MCF 10A (cell line): ENCODE measurements around the gene LSMEM2. TPM values are rescaled to one million over a fixed set of nuclear protein-coding genes. Genes with fewer than 3 reads are reported as not detected.

Experiments
- BruUV-seq: library from RNA; stranded (reverse); fragments of 400-500 nt; replicated peaks from 2 replicates; lab custom pipeline; 2021; lab: Mats Ljungman, UMichigan
- CTCF ChIA-PET: fragments of 300-600 bp; sonication (Branson Sonifier 250); formaldehyde crosslinking; extraction: SDS; loops from one replicate; lab custom pipeline; 2021; ENCODE audit warnings: antibody characterized with exemption, inconsistent platforms; lab: Yijun Ruan, JAX
- POLR2A ChIA-PET: fragments of 300-600, 350-650 bp; sonication (Branson Sonifier 250); formaldehyde crosslinking; extraction: SDS; loops from one replicate; lab custom pipeline; 2020; ENCODE audit warnings: antibody characterized with exemption, inconsistent platforms; lab: Yijun Ruan, JAX
- DNase-seq: peaks from one replicate; pipeline ENCODE4 v3.0.0-alpha.2; 2018; ENCODE audit not compliant: unreplicated experiment
- H3K27ac Mint-ChIP-seq: one replicate; pipeline ENCODE4 v1.8.0; 2022; ENCODE audit warnings: mild to moderate bottlenecking, low read depth, mixed read lengths; ENCODE audit not compliant: unreplicated experiment
- H3K27me3 Mint-ChIP-seq: one replicate; pipeline ENCODE4 v1.8.0; 2022; ENCODE audit warnings: mixed read lengths; ENCODE audit not compliant: insufficient read depth, unreplicated experiment
- H3K36me3 Mint-ChIP-seq: one replicate; pipeline ENCODE4 v1.8.0; 2022; ENCODE audit warnings: mild to moderate bottlenecking, moderate library complexity, mixed read lengths; ENCODE audit not compliant: insufficient read depth, unreplicated experiment
- H3K4me1 Mint-ChIP-seq: one replicate; pipeline ENCODE4 v1.8.0; 2022; ENCODE audit warnings: mixed read lengths; ENCODE audit not compliant: insufficient read depth, unreplicated experiment
- H3K4me3 Mint-ChIP-seq: one replicate; pipeline ENCODE4 v1.8.0; 2022; ENCODE audit warnings: mild to moderate bottlenecking, moderate library complexity, mixed read lengths; ENCODE audit not compliant: unreplicated experiment
- H3K9me3 Mint-ChIP-seq: one replicate; pipeline ENCODE4 v1.8.0; 2022; ENCODE audit warnings: mixed read lengths; ENCODE audit not compliant: unreplicated experiment
- intact Hi-C: fragments of 100-400 bp; cut with micrococcal nuclease; formaldehyde crosslinking; loops from 2 replicates; pipeline ENCODE4 v1.14.1; 2022
- total RNA-seq: library from RNA; stranded (reverse); gene quantifications from 2 replicates; pipeline ENCODE4 v1.2.3, GENCODE V29; 2022
- TF ChIP-seq, protein P1 (sequence below): fragments of 200-600 bp; IDR thresholded peaks from one replicate; pipeline ENCODE4 v1.8.0; 2022; ENCODE audit warnings: antibody characterized with exemption, mild to moderate bottlenecking; ENCODE audit not compliant: unreplicated experiment

LSMEM2 gene
- total RNA-seq, 1 experiment from 2014 or later: not detected

GRCh38 chr3:50249457-50249856 is 29.4 kb upstream of the LSMEM2 start:
- no peaks in the 10 kb centered on the region for H3K9me3 Mint-ChIP-seq
- intact Hi-C loops: no loop called here
- CTCF ChIA-PET: interaction anchor here (0.9 to 5.8 kb wide), 5 partner anchors 9 to 75 kb away, joined by 3 to 107 read pairs (median 7); no protein-coding TSS in a partner anchor
- H3K4me1 Mint-ChIP-seq: peaks cover 51% of the 10 kb centered on the region
- peaks cover 21% of the 10 kb centered on the region for H3K36me3 Mint-ChIP-seq
- H3K27ac Mint-ChIP-seq: peak overlapping the region; percentile 91
- POLR2A ChIA-PET: interaction anchor here (0.9 to 4.6 kb wide), 3 partner anchors 11 to 20 kb away, joined by 3 to 102 read pairs (median 4); partner anchors contain the start of gene GNAI2
- TF ChIP-seq, protein P1, sequence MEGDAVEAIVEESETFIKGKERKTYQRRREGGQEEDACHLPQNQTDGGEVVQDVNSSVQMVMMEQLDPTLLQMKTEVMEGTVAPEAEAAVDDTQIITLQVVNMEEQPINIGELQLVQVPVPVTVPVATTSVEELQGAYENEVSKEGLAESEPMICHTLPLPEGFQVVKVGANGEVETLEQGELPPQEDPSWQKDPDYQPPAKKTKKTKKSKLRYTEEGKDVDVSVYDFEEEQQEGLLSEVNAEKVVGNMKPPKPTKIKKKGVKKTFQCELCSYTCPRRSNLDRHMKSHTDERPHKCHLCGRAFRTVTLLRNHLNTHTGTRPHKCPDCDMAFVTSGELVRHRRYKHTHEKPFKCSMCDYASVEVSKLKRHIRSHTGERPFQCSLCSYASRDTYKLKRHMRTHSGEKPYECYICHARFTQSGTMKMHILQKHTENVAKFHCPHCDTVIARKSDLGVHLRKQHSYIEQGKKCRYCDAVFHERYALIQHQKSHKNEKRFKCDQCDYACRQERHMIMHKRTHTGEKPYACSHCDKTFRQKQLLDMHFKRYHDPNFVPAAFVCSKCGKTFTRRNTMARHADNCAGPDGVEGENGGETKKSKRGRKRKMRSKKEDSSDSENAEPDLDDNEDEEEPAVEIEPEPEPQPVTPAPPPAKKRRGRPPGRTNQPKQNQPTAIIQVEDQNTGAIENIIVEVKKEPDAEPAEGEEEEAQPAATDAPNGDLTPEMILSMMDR: no peak
- BruUV-seq: no TSS peak
- DNase-seq: no peak
- no peaks in the 10 kb centered on the region for H3K27me3 Mint-ChIP-seq
- H3K4me3 Mint-ChIP-seq: no peak overlapping the region

- CTCF ChIA-PET: interaction anchor here (0.6 to 5.8 kb wide), 5 partner anchors 9 to 1751 kb away, joined by 3 to 107 read pairs (median 4); no protein-coding TSS in a partner anchor
- TF ChIP-seq, protein P1: no peak
- BruUV-seq: no TSS peak
- peak overlapping the region; percentile 73 for H3K27ac Mint-ChIP-seq
- H3K27me3 Mint-ChIP-seq: no peaks in the 10 kb centered on the region
- no peak for DNase-seq
- H3K9me3 Mint-ChIP-seq: no peaks in the 10 kb centered on the region
- intact Hi-C loops: no loop called here
- H3K4me1 Mint-ChIP-seq: peaks cover 49% of the 10 kb centered on the region
- POLR2A ChIA-PET: interaction anchor here (0.9 to 4.6 kb wide), 7 partner anchors 9 to 78 kb away, joined by 3 to 102 read pairs (median 4); partner anchors contain the start of genes GNAI2 and TUSC2
- H3K4me3 Mint-ChIP-seq: no peak overlapping the region
- H3K36me3 Mint-ChIP-seq: peaks cover 21% of the 10 kb centered on the region
Observed at GRCh38 chr3:50250514-50250913, 28.4 kb upstream of the LSMEM2 start.

GRCh38 chr3:50251220-50251619 is 27.7 kb upstream of the LSMEM2 start:
- intact Hi-C loops: loop anchor here (1.0 kb wide), 1 partner anchor 24 kb away; no protein-coding TSS in a partner anchor
- no TSS peak for BruUV-seq
- TF ChIP-seq, protein P1: no peak
- Mint-ChIP-seq H3K27ac (peak overlapping the region; percentile 92), H3K4me3 (peak overlapping the region; percentile 23), H3K27me3 (no peaks in the 10 kb centered on the region), H3K4me1 (peaks cover 42% of the 10 kb centered on the region), H3K36me3 (peaks cover 21% of the 10 kb centered on the region), H3K9me3 (no peaks in the 10 kb centered on the region)
- POLR2A ChIA-PET: interaction anchor here (0.7 to 2.0 kb wide), 6 partner anchors 9 to 136 kb away, joined by 3 to 25 read pairs (median 4); partner anchors contain the start of genes GNAI2 and TUSC2
- peak; percentile 96 for DNase-seq
- CTCF ChIA-PET: interaction anchor here (0.7 to 1.2 kb wide), 4 partner anchors 10 to 20 kb away, joined by 3 to 4 read pairs (median 4); no protein-coding TSS in a partner anchor

DNA sequence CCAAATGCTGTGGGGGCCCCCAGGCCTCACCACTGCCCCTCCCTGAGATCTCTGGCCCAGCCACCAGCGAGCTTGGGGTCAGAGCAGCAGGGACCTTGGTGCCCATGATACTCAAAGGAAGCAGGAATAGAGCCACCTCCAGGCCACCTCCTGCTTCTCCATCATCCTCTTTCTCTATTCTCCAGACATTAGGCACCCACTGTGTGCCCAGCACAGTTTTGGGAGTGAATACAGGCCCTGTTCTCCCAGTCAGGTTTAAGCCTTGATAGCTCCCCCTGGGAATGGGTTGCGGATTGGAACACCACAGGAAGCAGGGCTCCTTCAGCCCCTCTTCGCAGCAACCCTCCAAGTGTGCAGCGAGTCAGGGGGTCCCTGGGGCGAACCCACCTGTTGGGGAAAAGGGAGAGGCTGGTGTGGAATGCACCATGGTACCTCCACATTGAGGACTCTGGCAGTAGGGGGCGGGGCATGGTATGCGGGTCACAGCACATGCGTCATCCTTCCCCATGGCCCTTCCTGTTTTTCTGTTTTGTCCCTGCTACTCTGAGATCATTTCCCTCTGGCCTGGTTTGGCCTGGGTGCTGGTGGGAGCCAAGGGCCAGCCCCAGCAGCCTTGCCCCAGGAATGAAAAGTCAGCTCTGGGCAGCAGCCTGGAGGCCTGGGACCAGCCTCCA is 24.2 kb upstream of the LSMEM2 start:
- BruUV-seq: no TSS peak
- DNase-seq: peak; percentile 64
- intact Hi-C loops: no loop called here
- no peak overlapping the region for H3K4me3 Mint-ChIP-seq
- no peaks in the 10 kb centered on the region for H3K27me3 Mint-ChIP-seq
- peaks cover 39% of the 10 kb centered on the region for H3K36me3 Mint-ChIP-seq
- H3K27ac Mint-ChIP-seq: peak overlapping the region; percentile 84
- ChIA-PET CTCF (interaction anchor here (1.7 to 7.2 kb wide), 5 partner anchors 8 to 139 kb away, joined by 3 to 70 read pairs (median 9); no protein-coding TSS in a partner anchor), POLR2A (interaction anchor here (1.0 kb wide), 1 partner anchor 16 kb away, joined by 3 read pairs; no protein-coding TSS in a partner anchor)
- peaks cover 22% of the 10 kb centered on the region for H3K4me1 Mint-ChIP-seq
- TF ChIP-seq, protein P1: no peak
- no peaks in the 10 kb centered on the region for H3K9me3 Mint-ChIP-seq
